ENCODE measurements around the gene PGBD1. TPM values are rescaled to one million over a fixed set of nuclear protein-coding genes. Genes with fewer than 3 reads are reported as not detected.
A peak's percentile ranks its signal among the peaks of the same experiment; 100 is the strongest.

Gene PGBD1
- 1 to 10 TPM; 7.3 to 8.3 TPM for total RNA-seq

- Histone ChIP-seq H3K27ac (peak within 1 kb of the TSS in 1 of 2 donors; percentile 35), H3K36me3 (peaks cover 19% of the 10 kb centered on the region), H3K4me1 (ENCODE audit: control insufficient read depth in 1 of 2, low read depth in 2 of 2) (peaks cover 5 to 12% of the 10 kb centered on the region in 2 donors), H3K27me3 (replicated peaks; ENCODE audit: insufficient read depth) (no peaks in the 10 kb centered on the region), H3K4me3 (peak within 1 kb of the TSS; percentile 78), H3K9me3 (no peaks in the 10 kb centered on the region)
- TF ChIP-seq CTCF (IDR thresholded peaks at IDR 0.05) = no peak
- peak; percentile 5 for DNase-seq (ENCODE audit: low spot score)
- ATAC-seq (ENCODE audit: insufficient number of reproducible peaks, low FRiP score, low read depth) = peak; percentile 35
Measured at GRCh38 chr6:28281288-28282064, at the start of gene PGBD1. Gene PGBD1 (plus strand): TSS chr6:28281572. CDS start chr6:28283814, 2,242 bp downstream.

- ATAC-seq (ENCODE audit: insufficient number of reproducible peaks, low FRiP score, low read depth) (no peak), DNase-seq (ENCODE audit: low spot score) (no peak)
- H3K4me3 ChIP-seq = no peak overlapping the region
- H3K27me3 ChIP-seq (replicated peaks; ENCODE audit: insufficient read depth) = no peaks in the 10 kb centered on the region
- H3K4me1 ChIP-seq (ENCODE audit: control insufficient read depth in 1 of 2, low read depth in 2 of 2) = no peaks in the 10 kb centered on the region
- no peak for TF ChIP-seq CTCF (IDR thresholded peaks at IDR 0.05)
- no peak overlapping the region for H3K27ac ChIP-seq
- H3K36me3 ChIP-seq = peaks cover 43% of the 10 kb centered on the region
- H3K9me3 ChIP-seq = no peaks in the 10 kb centered on the region
Measured at GRCh38 chr6:28232785-28233184, 48.6 kb upstream of the PGBD1 start.

GRCh38 chr6:28235912-28236452 is 45.4 kb upstream of the PGBD1 start:
- no peak overlapping the region for H3K27ac ChIP-seq
- peaks cover 22% of the 10 kb centered on the region for H3K36me3 ChIP-seq
- no peak for TF ChIP-seq CTCF (IDR thresholded peaks at IDR 0.05)
- H3K4me1 ChIP-seq (ENCODE audit: control insufficient read depth in 1 of 2, low read depth in 2 of 2) = no peaks in the 10 kb centered on the region
- H3K27me3 ChIP-seq (replicated peaks; ENCODE audit: insufficient read depth) = no peaks in the 10 kb centered on the region
- ATAC-seq (ENCODE audit: insufficient number of reproducible peaks, low FRiP score, low read depth) (no peak), DNase-seq (ENCODE audit: low spot score) (no peak)
- no peak overlapping the region for H3K4me3 ChIP-seq
- H3K9me3 ChIP-seq = no peaks in the 10 kb centered on the region

GRCh38 chr6:28239636-28240035 is 41.7 kb upstream of the PGBD1 start:
- TF ChIP-seq CTCF (IDR thresholded peaks at IDR 0.05) = no peak
- H3K36me3 ChIP-seq = no peaks in the 10 kb centered on the region
- H3K4me3 ChIP-seq = no peak overlapping the region
- H3K27me3 ChIP-seq (replicated peaks; ENCODE audit: insufficient read depth) = no peaks in the 10 kb centered on the region
- no peak for ATAC-seq (ENCODE audit: insufficient number of reproducible peaks, low FRiP score, low read depth)
- H3K9me3 ChIP-seq = no peaks in the 10 kb centered on the region
- H3K27ac ChIP-seq = no peak overlapping the region
- no peak for DNase-seq (ENCODE audit: low spot score)
- no peaks in the 10 kb centered on the region for H3K4me1 ChIP-seq (ENCODE audit: control insufficient read depth in 1 of 2, low read depth in 2 of 2)

GRCh38 chr6:28240471-28240870 is 40.9 kb upstream of the PGBD1 start:
- Histone ChIP-seq H3K4me1 (ENCODE audit: control insufficient read depth in 1 of 2, low read depth in 2 of 2) (no peaks in the 10 kb centered on the region), H3K4me3 (no peak overlapping the region), H3K9me3 (no peaks in the 10 kb centered on the region), H3K27ac (no peak overlapping the region), H3K36me3 (peaks cover 7% of the 10 kb centered on the region), H3K27me3 (replicated peaks; ENCODE audit: insufficient read depth) (no peaks in the 10 kb centered on the region)
- no peak for TF ChIP-seq CTCF (IDR thresholded peaks at IDR 0.05)
- ATAC-seq (ENCODE audit: insufficient number of reproducible peaks, low FRiP score, low read depth) = no peak
- no peak for DNase-seq (ENCODE audit: low spot score)

Measured in thoracic aorta (tissue), 2 donors.